Measurements from ENCODE around the gene PEX19. TPM values are rescaled to one million over a fixed set of nuclear protein-coding genes. Genes with fewer than 3 reads are reported as not detected.

The PEX19 gene
- polyA plus RNA-seq, 1 donor from 2014 or later = 51.6 TPM

DNA sequence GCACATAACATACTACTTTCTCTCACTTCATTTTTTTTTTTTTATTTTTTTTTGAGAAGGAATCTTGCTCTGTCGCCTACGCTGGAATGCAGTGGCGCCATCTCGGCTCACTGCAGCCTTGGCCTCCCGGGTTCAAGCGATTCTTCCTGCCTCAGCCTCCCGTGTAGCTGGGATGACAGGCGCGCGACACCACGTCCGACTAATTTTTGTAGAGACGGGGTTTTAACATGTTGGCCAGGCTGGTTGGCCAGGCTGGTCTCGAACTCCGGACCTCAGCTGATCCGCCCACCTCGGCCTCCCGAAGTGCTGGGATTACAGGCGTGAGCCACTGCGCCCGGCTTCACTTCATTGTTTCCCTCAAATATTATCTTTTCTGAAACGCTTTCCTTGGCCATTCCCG is 573 bp upstream of the PEX19 start:
- Histone ChIP-seq H2AFZ (ENCODE audit: low read depth, low read length) (no peak overlapping the region), H3K36me3 (ENCODE audit: insufficient read depth, low read length) (peaks cover 2% of the 10 kb centered on the region), H3K9ac (ENCODE audit: low read length) (no peak overlapping the region), H3K9me3 (ENCODE audit: low read length) (no peaks in the 10 kb centered on the region), H3K4me3 (ENCODE audit: low read length) (peak overlapping the region; percentile 86), H3K4me2 (ENCODE audit: low read length) (no peak overlapping the region), H3K27me3 (ENCODE audit: insufficient read depth, low read depth, low read length) (no peaks in the 10 kb centered on the region), H3K79me2 (replicated peaks; ENCODE audit: insufficient read depth, low read length) (peaks cover 8% of the 10 kb centered on the region), H3K9me2 (ENCODE audit: insufficient read depth, low read length) (no peaks in the 10 kb centered on the region), H3K27ac (ENCODE audit: low read length) (no peak overlapping the region), H4K20me1 (ENCODE audit: insufficient read depth) (no peaks in the 10 kb centered on the region), H3F3A (ENCODE audit: insufficient read depth, low read length, poor library complexity, severe bottlenecking) (no peaks in the 10 kb centered on the region)
- TF ChIP-seq POLR2AphosphoS5 (IDR thresholded peaks at IDR 0.05) (no peak), RAD21 (conservative IDR thresholded peaks at IDR 0.05) (no peak), MXI1 (conservative IDR thresholded peaks at IDR 0.05; ENCODE audit: poor library complexity, severe bottlenecking) (no peak), SMC3 (conservative IDR thresholded peaks at IDR 0.05; ENCODE audit: poor library complexity) (no peak), EZH2 (IDR thresholded peaks at IDR 0.05; ENCODE audit: borderline replicate concordance, insufficient read depth, low read length, poor library complexity, severe bottlenecking) (no peak), EP300 (conservative IDR thresholded peaks at IDR 0.05; ENCODE audit: poor library complexity, severe bottlenecking) (no peak), TAF1 (IDR thresholded peaks at IDR 0.05; ENCODE audit: low read depth) (no peak)
- TF ChIP-seq, protein P1, sequence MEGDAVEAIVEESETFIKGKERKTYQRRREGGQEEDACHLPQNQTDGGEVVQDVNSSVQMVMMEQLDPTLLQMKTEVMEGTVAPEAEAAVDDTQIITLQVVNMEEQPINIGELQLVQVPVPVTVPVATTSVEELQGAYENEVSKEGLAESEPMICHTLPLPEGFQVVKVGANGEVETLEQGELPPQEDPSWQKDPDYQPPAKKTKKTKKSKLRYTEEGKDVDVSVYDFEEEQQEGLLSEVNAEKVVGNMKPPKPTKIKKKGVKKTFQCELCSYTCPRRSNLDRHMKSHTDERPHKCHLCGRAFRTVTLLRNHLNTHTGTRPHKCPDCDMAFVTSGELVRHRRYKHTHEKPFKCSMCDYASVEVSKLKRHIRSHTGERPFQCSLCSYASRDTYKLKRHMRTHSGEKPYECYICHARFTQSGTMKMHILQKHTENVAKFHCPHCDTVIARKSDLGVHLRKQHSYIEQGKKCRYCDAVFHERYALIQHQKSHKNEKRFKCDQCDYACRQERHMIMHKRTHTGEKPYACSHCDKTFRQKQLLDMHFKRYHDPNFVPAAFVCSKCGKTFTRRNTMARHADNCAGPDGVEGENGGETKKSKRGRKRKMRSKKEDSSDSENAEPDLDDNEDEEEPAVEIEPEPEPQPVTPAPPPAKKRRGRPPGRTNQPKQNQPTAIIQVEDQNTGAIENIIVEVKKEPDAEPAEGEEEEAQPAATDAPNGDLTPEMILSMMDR (IDR thresholded peaks at IDR 0.05; ENCODE audit: poor library complexity, severe bottlenecking) = no peak
- TF ChIP-seq, protein P2, sequence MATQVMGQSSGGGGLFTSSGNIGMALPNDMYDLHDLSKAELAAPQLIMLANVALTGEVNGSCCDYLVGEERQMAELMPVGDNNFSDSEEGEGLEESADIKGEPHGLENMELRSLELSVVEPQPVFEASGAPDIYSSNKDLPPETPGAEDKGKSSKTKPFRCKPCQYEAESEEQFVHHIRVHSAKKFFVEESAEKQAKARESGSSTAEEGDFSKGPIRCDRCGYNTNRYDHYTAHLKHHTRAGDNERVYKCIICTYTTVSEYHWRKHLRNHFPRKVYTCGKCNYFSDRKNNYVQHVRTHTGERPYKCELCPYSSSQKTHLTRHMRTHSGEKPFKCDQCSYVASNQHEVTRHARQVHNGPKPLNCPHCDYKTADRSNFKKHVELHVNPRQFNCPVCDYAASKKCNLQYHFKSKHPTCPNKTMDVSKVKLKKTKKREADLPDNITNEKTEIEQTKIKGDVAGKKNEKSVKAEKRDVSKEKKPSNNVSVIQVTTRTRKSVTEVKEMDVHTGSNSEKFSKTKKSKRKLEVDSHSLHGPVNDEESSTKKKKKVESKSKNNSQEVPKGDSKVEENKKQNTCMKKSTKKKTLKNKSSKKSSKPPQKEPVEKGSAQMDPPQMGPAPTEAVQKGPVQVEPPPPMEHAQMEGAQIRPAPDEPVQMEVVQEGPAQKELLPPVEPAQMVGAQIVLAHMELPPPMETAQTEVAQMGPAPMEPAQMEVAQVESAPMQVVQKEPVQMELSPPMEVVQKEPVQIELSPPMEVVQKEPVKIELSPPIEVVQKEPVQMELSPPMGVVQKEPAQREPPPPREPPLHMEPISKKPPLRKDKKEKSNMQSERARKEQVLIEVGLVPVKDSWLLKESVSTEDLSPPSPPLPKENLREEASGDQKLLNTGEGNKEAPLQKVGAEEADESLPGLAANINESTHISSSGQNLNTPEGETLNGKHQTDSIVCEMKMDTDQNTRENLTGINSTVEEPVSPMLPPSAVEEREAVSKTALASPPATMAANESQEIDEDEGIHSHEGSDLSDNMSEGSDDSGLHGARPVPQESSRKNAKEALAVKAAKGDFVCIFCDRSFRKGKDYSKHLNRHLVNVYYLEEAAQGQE (IDR thresholded peaks at IDR 0.05; ENCODE audit: borderline replicate concordance) = no peak

DNA sequence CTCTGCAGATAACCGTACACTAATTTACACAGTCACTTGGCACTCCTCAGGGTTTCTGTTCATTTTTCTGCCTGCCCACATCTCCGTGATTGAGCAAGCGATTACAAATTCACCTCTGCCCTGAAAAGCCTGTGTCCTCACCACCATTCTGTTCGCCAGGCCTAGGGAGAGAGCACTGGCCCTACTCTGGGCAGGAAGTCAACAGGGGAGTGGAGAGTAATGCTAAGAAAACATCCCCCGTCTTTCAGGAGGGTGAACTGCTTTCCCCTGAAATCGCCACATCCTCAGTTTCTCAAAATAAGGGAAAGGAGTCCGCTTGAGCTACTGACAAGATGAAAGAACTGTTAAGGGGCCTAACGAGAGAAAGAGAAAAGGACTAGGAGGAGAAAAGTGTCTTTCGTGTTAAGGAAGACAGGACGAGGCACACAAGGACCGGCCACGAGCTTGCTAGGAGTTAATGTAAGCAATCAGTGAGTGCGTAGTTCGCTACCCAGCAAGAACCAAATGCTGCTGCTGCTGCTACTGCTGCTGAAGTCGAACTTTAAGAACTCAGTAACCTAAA is 632 bp downstream of the PEX19 start:
- TF ChIP-seq TAF1 (IDR thresholded peaks at IDR 0.05; ENCODE audit: low read depth) = no peak
- TF ChIP-seq EZH2 (IDR thresholded peaks at IDR 0.05; ENCODE audit: borderline replicate concordance, insufficient read depth, low read length, poor library complexity, severe bottlenecking) = no peak
- TF ChIP-seq EP300 (conservative IDR thresholded peaks at IDR 0.05; ENCODE audit: poor library complexity, severe bottlenecking) = no peak
- TF ChIP-seq, protein P2 (IDR thresholded peaks at IDR 0.05; ENCODE audit: borderline replicate concordance) = no peak
- TF ChIP-seq, protein P1 (IDR thresholded peaks at IDR 0.05; ENCODE audit: poor library complexity, severe bottlenecking) = no peak
- no peak for TF ChIP-seq SMC3 (conservative IDR thresholded peaks at IDR 0.05; ENCODE audit: poor library complexity)
- no peak for TF ChIP-seq POLR2AphosphoS5 (IDR thresholded peaks at IDR 0.05)
- TF ChIP-seq RAD21 (conservative IDR thresholded peaks at IDR 0.05) = no peak
- no peak for TF ChIP-seq MXI1 (conservative IDR thresholded peaks at IDR 0.05; ENCODE audit: poor library complexity, severe bottlenecking)
- peak overlapping the region; percentile 79 for H2AFZ ChIP-seq (ENCODE audit: low read depth, low read length)
- H3K27me3 ChIP-seq (ENCODE audit: insufficient read depth, low read depth, low read length) = no peaks in the 10 kb centered on the region
- peak overlapping the region; percentile 86 for H3K4me3 ChIP-seq (ENCODE audit: low read length)
- no peaks in the 10 kb centered on the region for H3F3A ChIP-seq (ENCODE audit: insufficient read depth, low read length, poor library complexity, severe bottlenecking)
- H3K27ac ChIP-seq (ENCODE audit: low read length) = no peak overlapping the region
- no peaks in the 10 kb centered on the region for H3K9me2 ChIP-seq (ENCODE audit: insufficient read depth, low read length)
- peak overlapping the region; percentile 97 for H3K4me2 ChIP-seq (ENCODE audit: low read length)
- peaks cover 8% of the 10 kb centered on the region for H3K79me2 ChIP-seq (replicated peaks; ENCODE audit: insufficient read depth, low read length)
- no peaks in the 10 kb centered on the region for H3K36me3 ChIP-seq (ENCODE audit: insufficient read depth, low read length)
- H3K9ac ChIP-seq (ENCODE audit: low read length) = peak overlapping the region; percentile 74
- no peaks in the 10 kb centered on the region for H3K9me3 ChIP-seq (ENCODE audit: low read length)
- H4K20me1 ChIP-seq (ENCODE audit: insufficient read depth) = no peaks in the 10 kb centered on the region

Measured in neural cell (in vitro differentiated cells).